22Rv1 (cell line): Measurements from ENCODE around the gene FBXO36.

Source experiments
- H3K27ac ChIP-seq: fragments of 450-650 bp; 2 replicates; pipeline ENCODE4 v1.5.1; 2017
- ZFX ChIP-seq: fragments of 450-650 bp; IDR thresholded peaks from 2 replicates; pipeline ENCODE4 v1.6.1; 2017; ENCODE audit warnings: antibody characterized with exemption, borderline replicate concordance
- TF ChIP-seq, protein P1 (sequence below): fragments of 450-650 bp; IDR thresholded peaks from 2 replicates; pipeline ENCODE4 v1.5.1; 2017; ENCODE audit warnings: mild to moderate bottlenecking

Gene FBXO36

DNA sequence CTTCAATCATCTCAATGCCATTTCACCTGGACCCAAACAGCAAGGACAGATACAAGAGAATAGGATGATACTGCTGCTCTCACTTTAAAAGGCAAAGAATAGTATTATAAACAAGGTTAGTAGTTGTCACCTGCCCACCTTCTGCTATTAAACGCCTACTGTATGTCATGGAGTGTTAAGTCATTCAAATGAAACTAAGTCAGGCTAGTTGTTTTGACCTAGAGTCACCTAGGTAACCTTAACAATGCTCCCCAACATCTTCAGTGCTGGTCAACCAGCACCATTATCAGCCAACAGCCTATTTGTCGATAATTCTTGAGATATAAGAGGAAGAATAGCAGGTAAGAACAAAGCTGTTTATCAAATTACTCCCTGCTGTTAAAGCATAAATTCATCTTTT lies 39.7 kb upstream of the FBXO36 start:
- TF ChIP-seq, protein P1, sequence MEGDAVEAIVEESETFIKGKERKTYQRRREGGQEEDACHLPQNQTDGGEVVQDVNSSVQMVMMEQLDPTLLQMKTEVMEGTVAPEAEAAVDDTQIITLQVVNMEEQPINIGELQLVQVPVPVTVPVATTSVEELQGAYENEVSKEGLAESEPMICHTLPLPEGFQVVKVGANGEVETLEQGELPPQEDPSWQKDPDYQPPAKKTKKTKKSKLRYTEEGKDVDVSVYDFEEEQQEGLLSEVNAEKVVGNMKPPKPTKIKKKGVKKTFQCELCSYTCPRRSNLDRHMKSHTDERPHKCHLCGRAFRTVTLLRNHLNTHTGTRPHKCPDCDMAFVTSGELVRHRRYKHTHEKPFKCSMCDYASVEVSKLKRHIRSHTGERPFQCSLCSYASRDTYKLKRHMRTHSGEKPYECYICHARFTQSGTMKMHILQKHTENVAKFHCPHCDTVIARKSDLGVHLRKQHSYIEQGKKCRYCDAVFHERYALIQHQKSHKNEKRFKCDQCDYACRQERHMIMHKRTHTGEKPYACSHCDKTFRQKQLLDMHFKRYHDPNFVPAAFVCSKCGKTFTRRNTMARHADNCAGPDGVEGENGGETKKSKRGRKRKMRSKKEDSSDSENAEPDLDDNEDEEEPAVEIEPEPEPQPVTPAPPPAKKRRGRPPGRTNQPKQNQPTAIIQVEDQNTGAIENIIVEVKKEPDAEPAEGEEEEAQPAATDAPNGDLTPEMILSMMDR: no peak
- TF ChIP-seq ZFX: no peak
- H3K27ac ChIP-seq: no peak overlapping the region

DNA sequence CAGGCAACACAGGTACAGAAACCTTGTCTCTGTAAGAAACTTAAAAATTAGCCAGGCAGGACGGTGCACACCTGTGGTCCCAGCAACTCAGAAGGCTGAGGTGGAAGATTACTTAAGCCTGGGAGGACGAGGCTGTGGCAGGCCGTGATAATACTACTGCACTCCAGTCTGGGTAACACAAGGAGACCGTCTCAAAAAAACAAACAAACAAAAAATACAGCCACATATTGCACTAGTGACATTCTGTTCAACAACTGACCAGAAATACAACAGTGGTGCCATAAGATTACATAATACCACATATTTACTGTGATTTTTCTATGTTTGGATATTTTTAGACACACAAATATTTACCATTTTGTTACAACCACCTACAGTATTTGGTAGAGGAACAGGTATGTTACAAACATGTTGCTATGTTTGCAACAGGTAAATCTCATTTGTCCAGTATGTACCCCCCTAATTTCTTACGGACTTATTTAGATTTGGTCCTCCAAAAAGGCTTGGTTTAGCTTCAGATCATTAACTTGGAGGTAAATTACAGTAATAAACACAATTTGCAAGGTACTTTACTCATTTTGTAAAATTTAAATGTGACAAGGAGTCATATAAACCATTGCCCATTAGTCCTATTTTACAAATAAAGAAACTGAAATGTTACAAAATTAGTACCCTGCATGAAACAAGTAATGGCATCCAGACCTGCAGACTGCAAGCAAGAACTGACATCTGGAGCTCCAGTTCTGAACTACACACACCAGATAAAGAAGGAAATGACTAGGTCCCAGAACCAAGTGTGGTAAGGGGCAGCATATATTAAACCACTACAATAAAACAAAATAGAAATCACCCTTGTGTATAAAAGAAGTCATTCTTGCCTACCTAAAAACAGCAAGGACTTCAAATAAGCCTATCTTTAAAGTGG lies 37.3 kb upstream of the FBXO36 start:
- no peak overlapping the region for H3K27ac ChIP-seq
- no peak for TF ChIP-seq ZFX
- TF ChIP-seq, protein P1: no peak

DNA sequence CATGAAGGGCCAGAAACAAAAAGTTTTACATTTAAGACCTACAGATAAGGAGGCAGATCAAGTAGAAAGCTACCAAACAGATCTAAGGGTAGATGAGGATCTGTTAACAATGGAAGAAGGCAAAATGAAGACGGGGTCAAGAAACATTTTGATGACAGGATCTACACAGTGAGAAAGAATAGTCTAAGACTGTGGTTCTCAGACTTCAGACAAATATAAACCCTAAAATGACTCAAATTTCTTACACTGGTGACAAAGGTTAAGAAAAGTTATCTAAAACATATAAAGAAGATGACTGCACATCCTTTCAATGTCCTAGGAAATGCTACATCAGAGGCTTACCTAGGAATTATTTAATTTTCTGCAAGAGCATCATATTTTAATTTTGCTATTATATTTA lies 34.9 kb upstream of the FBXO36 start:
- no peak overlapping the region for H3K27ac ChIP-seq
- no peak for TF ChIP-seq ZFX
- TF ChIP-seq, protein P1: no peak

DNA sequence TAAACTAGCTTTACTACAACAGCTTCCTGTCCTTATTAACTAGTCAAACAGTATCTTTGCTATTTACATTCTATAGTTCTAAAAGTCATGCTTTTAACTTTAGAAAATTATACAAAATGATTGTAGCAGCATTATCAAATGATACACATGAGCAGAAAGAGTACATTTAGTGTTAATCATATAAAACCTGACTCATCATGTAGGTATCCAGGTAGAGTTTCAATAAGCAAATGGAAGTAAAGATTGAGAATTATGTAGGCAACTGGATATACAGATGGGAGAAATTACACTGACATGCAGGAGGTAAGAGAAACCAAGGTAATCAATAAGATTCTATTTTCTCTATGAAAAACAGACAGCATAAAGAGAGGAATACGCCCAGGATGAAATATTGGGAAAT lies 34.3 kb upstream of the FBXO36 start:
- TF ChIP-seq, protein P1: no peak
- no peak for TF ChIP-seq ZFX
- no peak overlapping the region for H3K27ac ChIP-seq

DNA sequence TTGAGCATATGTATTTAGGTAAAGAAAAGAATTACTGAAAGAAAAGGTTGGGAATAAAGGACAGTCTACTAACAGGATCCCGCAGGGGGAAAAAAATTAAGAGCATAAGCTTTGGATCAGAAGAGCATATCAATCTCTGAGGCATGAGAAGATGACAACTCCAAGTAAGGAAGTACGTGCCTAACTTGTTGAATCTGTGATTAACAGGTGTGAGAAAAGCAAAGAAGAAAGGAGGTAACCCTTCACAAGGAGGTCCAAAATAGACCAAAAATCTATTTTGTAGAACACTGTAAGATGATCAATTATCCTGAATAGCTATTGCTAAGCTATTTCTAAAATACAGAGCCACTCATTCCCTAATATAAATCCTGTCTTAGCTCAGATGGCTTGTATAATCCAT lies 33.3 kb upstream of the FBXO36 start:
- H3K27ac ChIP-seq: no peak overlapping the region
- TF ChIP-seq ZFX: no peak
- TF ChIP-seq, protein P1: no peak

DNA sequence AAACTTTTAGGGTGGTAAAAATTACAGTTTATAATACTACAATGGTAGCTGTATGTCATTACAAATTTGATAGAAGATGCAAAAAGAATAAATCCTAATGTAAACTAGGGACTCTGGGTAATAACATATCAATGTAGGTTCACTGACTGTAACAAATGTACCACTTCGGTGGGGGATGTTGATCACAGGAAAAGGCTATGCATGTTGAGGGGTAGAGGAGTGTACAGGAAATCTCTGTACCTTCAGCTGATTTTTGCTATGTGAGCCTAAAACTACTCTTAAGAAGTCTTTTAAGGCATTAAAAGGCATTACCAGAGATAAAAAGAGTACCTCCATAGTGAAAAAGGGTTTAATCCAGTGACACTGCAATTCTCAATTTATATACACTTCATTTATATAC lies 25.4 kb upstream of the FBXO36 start:
- no peak for TF ChIP-seq ZFX
- TF ChIP-seq, protein P1: no peak
- H3K27ac ChIP-seq: no peak overlapping the region

DNA sequence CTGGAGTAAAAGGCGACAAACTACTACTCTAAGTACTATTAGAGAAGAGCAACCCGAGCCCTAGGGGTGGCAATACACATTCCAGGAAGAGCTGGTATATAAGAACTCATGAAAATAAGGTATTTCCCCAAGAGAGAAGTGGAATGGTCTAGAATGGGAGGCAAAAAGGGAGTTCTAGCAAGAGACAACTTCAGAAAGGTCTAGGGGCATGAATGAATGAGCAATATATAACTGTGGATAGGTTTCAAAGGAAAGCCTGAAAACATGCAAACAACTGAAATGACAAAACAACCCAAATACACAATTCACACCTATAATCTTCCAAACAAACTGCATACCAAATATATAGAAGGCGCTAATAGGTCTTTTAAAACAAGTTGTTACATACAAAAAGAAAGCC lies 22.7 kb upstream of the FBXO36 start:
- TF ChIP-seq ZFX: no peak
- TF ChIP-seq, protein P1: no peak
- no peak overlapping the region for H3K27ac ChIP-seq
